Heart right ventricle (tissue), 16 donors: ENCODE results near the gene CASKIN1. TPM values are rescaled to one million over a fixed set of nuclear protein-coding genes. Genes with fewer than 3 reads are reported as not detected.
A peak's percentile ranks its signal among the peaks of the same experiment; 100 is the strongest.

Experiments
- ATAC-seq, 8 donors: fragments of 200-7000 bp; cut with Tn5 transposase; one replicate each; pipeline ENCODE4 v1.9.1; 2020; ENCODE audit warnings: mild to moderate bottlenecking in 8 of 8, moderate library complexity in 8 of 8, moderate number of reproducible peaks in 1 of 8
- DNase-seq, 2 donors: peaks; one replicate each; pipeline ENCODE4 v3.0.0-alpha.2; 2020
- H3K27ac ChIP-seq, 10 donors: fragments of 200-600 bp; sonication (generic) in 2 of 10; one replicate each; pipeline versions ENCODE4 v1.5.0 to v1.8.0; 2020 to 2022; ENCODE audit warnings: mild to moderate bottlenecking in 3 of 10
- H3K27me3 ChIP-seq, 7 donors: fragments of 200-600 bp; one replicate each; pipeline ENCODE4 v1.8.0; 2021 to 2022; ENCODE audit warnings: mild to moderate bottlenecking in 2 of 7
- H3K36me3 ChIP-seq, 9 donors: fragments of 200-600 bp; sonication (generic) in 1 of 9; one replicate each; pipeline versions ENCODE4 v1.5.0 to v1.8.0; 2020 to 2022; ENCODE audit warnings: mild to moderate bottlenecking in 2 of 9
- H3K4me1 ChIP-seq, 9 donors: fragments of 200-600 bp; sonication (generic) in 1 of 9; one replicate each; pipeline versions ENCODE4 v1.5.0 to v1.8.0; 2020 to 2022; ENCODE audit warnings: mild to moderate bottlenecking in 4 of 9
- H3K4me3 ChIP-seq, 10 donors: fragments of 200-600 bp; sonication (generic) in 2 of 10; one replicate each; pipeline versions ENCODE4 v1.5.0 to v1.8.0; 2020 to 2022; ENCODE audit warnings: mild to moderate bottlenecking in 7 of 10, moderate library complexity in 2 of 10
- H3K9me3 ChIP-seq, 11 donors: fragments of 200-600 bp in 10 of 11; sonication (generic) in 2 of 11; one replicate each; pipeline versions ENCODE4 v1.5.0 to v1.8.0; 2013 to 2022; ENCODE audit warnings: mild to moderate bottlenecking in 2 of 11, control low read depth in 1 of 11, moderate library complexity in 1 of 11
- WGBS, 2 donors: extraction: QIAGEN DNeasy Blood & Tissue Kit; methylation state at CpG; one replicate each; pipeline ENCODE4 v1.1.7; 2013; ENCODE audit warnings: inconsistent platforms in 1 of 2; 5-methylcytosine and 5-hydroxymethylcytosine counted together
- intact Hi-C, 10 donors: fragments of 100-400 bp; cut with DNase I; formaldehyde crosslinking; loops; one replicate each; pipeline versions ENCODE4 v1.11.1 to v1.14.2; 2022
- polyA plus RNA-seq, 2 donors: library from polyadenylated mRNA; stranded (reverse); fragments of 200-250 nt; gene quantifications; one replicate each; pipeline ENCODE4 v1.2.3, GENCODE V29; 2013
- total RNA-seq, 10 donors: library from RNA; stranded (reverse); fragmentation: NEBNext Ultra II Directional in 3 of 10; extraction: Animal tissue kit (Norgen Biotek cat#: 25700) in 3 of 10; gene quantifications; one replicate each; pipeline versions ENCODE4 v1.2.1 to v1.2.4, GENCODE V29; 2021 to 2023
- TF ChIP-seq, protein P1 (sequence below), 9 donors: fragments of 200-600 bp; sonication (generic) in 2 of 9; IDR thresholded peaks; one replicate each; pipeline versions ENCODE4 v1.5.0 to v1.8.0; 2021 to 2022; ENCODE audit warnings: antibody characterized with exemption in 9 of 9, mild to moderate bottlenecking in 5 of 9, moderate library complexity in 1 of 9
- donor health status: Arrhythmogenic right ventricular cardiomyopathy.
- donor health status: ischemic (EF 13 %, LVEDD 7.1; RV severe dilation, severe dysfunction).
- donor health status: healthy with polysubstance abuse.
- donor health status: DM: no; HTN: yes; CAD: no.
- donor health status: DM: no; HTN: no; CAD: no.
- donor health status: ischemic (EF 25% LVEDD 6.9; RV normal size, moderate dysfunction).
- donor health status: ischemic (EF 25% LVEDD 5.7; RV mildly dilated, moderate dysfunction).
- donor health status: healthy.
- donor health status: DM: yes; HTN: yes; CAD: no.
- donor health status: Ischemic cardiomyopathy.
- donor health status: ischemic (EF 35%, LVEDD 5.7; RV mildly dilated, moderate dysfunction).
- donor health status: nonischemic (EF 11% LVEDD 7.7; RV severe dilation, severe dysfunction).
- donor health status: DM: yes; HTN: yes; CAD: no.
- donor health status: PGD.
- donor health status: ischemic (EF 29% LVEDD 5.4; RV normal size, mild dysfunction).
- donor health status: nonischemic (EF 23%, LVEDD 6.1; RV moderate dilation, normal function).

Gene CASKIN1
- total and polyA plus RNA-seq, 12 donors: 0.24 to 6.0 (median 1.1) TPM

GRCh38 chr16:2206780-2207433, 10.5 kb upstream of the CASKIN1 start:
- TF ChIP-seq, protein P1, sequence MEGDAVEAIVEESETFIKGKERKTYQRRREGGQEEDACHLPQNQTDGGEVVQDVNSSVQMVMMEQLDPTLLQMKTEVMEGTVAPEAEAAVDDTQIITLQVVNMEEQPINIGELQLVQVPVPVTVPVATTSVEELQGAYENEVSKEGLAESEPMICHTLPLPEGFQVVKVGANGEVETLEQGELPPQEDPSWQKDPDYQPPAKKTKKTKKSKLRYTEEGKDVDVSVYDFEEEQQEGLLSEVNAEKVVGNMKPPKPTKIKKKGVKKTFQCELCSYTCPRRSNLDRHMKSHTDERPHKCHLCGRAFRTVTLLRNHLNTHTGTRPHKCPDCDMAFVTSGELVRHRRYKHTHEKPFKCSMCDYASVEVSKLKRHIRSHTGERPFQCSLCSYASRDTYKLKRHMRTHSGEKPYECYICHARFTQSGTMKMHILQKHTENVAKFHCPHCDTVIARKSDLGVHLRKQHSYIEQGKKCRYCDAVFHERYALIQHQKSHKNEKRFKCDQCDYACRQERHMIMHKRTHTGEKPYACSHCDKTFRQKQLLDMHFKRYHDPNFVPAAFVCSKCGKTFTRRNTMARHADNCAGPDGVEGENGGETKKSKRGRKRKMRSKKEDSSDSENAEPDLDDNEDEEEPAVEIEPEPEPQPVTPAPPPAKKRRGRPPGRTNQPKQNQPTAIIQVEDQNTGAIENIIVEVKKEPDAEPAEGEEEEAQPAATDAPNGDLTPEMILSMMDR (IDR thresholded peaks at IDR 0.05): no peak
- peak overlapping the region in 1 of 10 donors; percentile 84 for H3K4me3 ChIP-seq
- DNase-seq: no peak
- H3K36me3 ChIP-seq: peaks cover 0 to 39% (median 18%) of the 10 kb centered on the region in 9 donors
- 91 to 92% methylated on average over 23 of the region's 23 CpGs for WGBS, 2 donors
- H3K27me3 ChIP-seq: no peaks in the 10 kb centered on the region
- H3K4me1 ChIP-seq: peaks cover 9 to 44% (median 25%) of the 10 kb centered on the region in 9 donors
- intact Hi-C loops: loop anchor here in 1 of 10 donors (5.0 kb wide), 1 partner anchor 50 kb away; the partner anchor contains the start of gene TRAF7
- H3K9me3 ChIP-seq: no peaks in the 10 kb centered on the region
- no peak for ATAC-seq
- no peak overlapping the region for H3K27ac ChIP-seq

DNA sequence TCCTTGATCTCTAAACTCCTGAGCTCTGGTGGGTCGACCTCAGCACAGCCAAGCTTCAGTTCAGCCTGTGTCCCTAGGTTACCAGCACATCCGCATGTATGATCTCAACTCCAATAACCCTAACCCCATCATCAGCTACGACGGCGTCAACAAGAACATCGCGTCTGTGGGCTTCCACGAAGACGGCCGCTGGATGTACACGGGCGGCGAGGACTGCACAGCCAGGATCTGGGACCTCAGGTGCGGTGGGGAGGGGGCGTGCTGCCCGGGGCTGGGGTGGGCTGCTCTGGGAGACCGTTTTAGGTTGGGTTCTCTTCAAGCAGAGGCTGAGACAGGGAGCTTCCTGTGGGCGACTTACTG, 10.0 kb upstream of the CASKIN1 start:
- DNase-seq (no peak), ATAC-seq (no peak)
- H3K4me1 ChIP-seq: peaks cover 9 to 39% (median 21%) of the 10 kb centered on the region in 9 donors
- H3K4me3 ChIP-seq: peak overlapping the region in 9 of 10 donors; percentile 56 to 88 (median 80)
- no peaks in the 10 kb centered on the region for H3K9me3 ChIP-seq
- intact Hi-C loops: loop anchor here in 1 of 10 donors (5.0 kb wide), 1 partner anchor 49 kb away; the partner anchor contains the start of gene TRAF7
- WGBS, 2 donors: 84% methylated on average over 18 of the region's 18 CpGs
- H3K36me3 ChIP-seq: peaks cover 0 to 39% (median 18%) of the 10 kb centered on the region in 9 donors
- H3K27ac ChIP-seq: peak overlapping the region in 6 of 10 donors; percentile 98 to 100 (median 98)
- TF ChIP-seq, protein P1 (IDR thresholded peaks at IDR 0.05): no peak
- no peaks in the 10 kb centered on the region for H3K27me3 ChIP-seq

GRCh38 chr16:2205967-2206313, 9.5 kb upstream of the CASKIN1 start:
- Histone ChIP-seq H3K36me3 (peaks cover 0 to 39% (median 18%) of the 10 kb centered on the region in 9 donors), H3K27me3 (no peaks in the 10 kb centered on the region), H3K27ac (peak overlapping the region in 9 of 10 donors; percentile 93 to 100 (median 98)), H3K4me1 (peaks cover 9 to 36% (median 17%) of the 10 kb centered on the region in 9 donors), H3K4me3 (peak overlapping the region; percentile 56 to 88 (median 76)), H3K9me3 (no peaks in the 10 kb centered on the region)
- TF ChIP-seq, protein P1 (IDR thresholded peaks at IDR 0.05): no peak
- DNase-seq (peak in 1 of 2 donors; percentile 41), ATAC-seq (peak; percentile 4 to 18 (median 11))
- intact Hi-C loops: loop anchor here in 1 of 10 donors (5.0 kb wide), 1 partner anchor 49 kb away; the partner anchor contains the start of gene TRAF7
- 2 to 7% methylated on average over 16 of the region's 16 CpGs for WGBS, 2 donors

GRCh38 chr16:2205104-2205966, 8.9 kb upstream of the CASKIN1 start, which contains the start of gene MLST8:
Gene MLST8, plus strand, starts transcription at chr16:2205454. Its CDS starts 632 bp downstream, at chr16:2206086.
- intact Hi-C loops: loop anchor here in 1 of 10 donors (5.0 kb wide), 1 partner anchor 48 kb away; the partner anchor contains the start of gene TRAF7
- peak within 1 kb of the TSS; percentile 56 to 88 (median 76) for H3K4me3 ChIP-seq
- H3K27me3 ChIP-seq: no peaks in the 10 kb centered on the region
- H3K27ac ChIP-seq: peak within 1 kb of the TSS; percentile 93 to 100 (median 98)
- peaks cover 0 to 38% (median 18%) of the 10 kb centered on the region in 9 donors for H3K36me3 ChIP-seq
- peaks cover 9 to 30% (median 15%) of the 10 kb centered on the region in 9 donors for H3K4me1 ChIP-seq
- TF ChIP-seq, protein P1 (IDR thresholded peaks at IDR 0.05): peak in 7 of 9 donors; percentile 8 to 41 (median 18)
- ATAC-seq (peak; percentile 76 to 91 (median 86)), DNase-seq (peak; percentile 82 to 91)
- 0 to 1% methylated on average over 81 to 93 of the region's 93 CpGs for WGBS, 2 donors
- H3K9me3 ChIP-seq: no peaks in the 10 kb centered on the region
